Astrocyte (in vitro differentiated cells and primary cell): ENCODE data around the gene TSNAXIP1. TPM values are rescaled to one million over a fixed set of nuclear protein-coding genes. Genes with fewer than 3 reads are reported as not detected.

Experiments used
- DNase-seq: peaks from one replicate; pipeline ENCODE4 v3.0.0-alpha.2; 2010; ENCODE audit warnings: low read depth
- FAIRE-seq: peaks from 2 replicates; lab custom pipeline; 2011; peaks lifted over from hg19 to GRCh38; lab: Jason Lieb, UNC
- H2AFZ ChIP-seq: 2 replicates; pipeline ENCODE4 v1.6.0; 2012; ENCODE audit warnings: low read depth, low read length, inconsistent platforms
- H3K27ac ChIP-seq: 2 replicates; pipeline ENCODE4 v1.5.1; 2011; ENCODE audit warnings: low read depth, low read length, inconsistent platforms
- H3K27me3 ChIP-seq: 2 replicates; pipeline ENCODE4 v1.6.0; 2011; ENCODE audit warnings: low read length, inconsistent platforms; ENCODE audit not compliant: insufficient read depth
- H3K36me3 ChIP-seq: 2 replicates; pipeline ENCODE4 v1.5.1; 2011; ENCODE audit warnings: low read length, inconsistent platforms; ENCODE audit not compliant: insufficient read depth
- H3K4me1 ChIP-seq: 2 replicates; pipeline ENCODE4 v1.5.1; 2011; ENCODE audit warnings: low read length, inconsistent platforms; ENCODE audit not compliant: insufficient read depth
- H3K4me2 ChIP-seq: 2 replicates; pipeline ENCODE4 v1.6.0; 2012; ENCODE audit warnings: low read length, inconsistent platforms
- H3K4me3 ChIP-seq: 2 replicates; pipeline ENCODE4 v1.5.1; 2011; ENCODE audit warnings: low read depth, mild to moderate bottlenecking, low read length, inconsistent platforms; ENCODE audit not compliant: insufficient read depth
- H3K79me2 ChIP-seq: 2 replicates; pipeline ENCODE4 v1.6.0; 2012; ENCODE audit warnings: mild to moderate bottlenecking, low read length, inconsistent platforms; ENCODE audit not compliant: insufficient read depth
- H3K9ac ChIP-seq: 2 replicates; pipeline ENCODE4 v1.6.0; 2012; ENCODE audit warnings: mild to moderate bottlenecking, low read length, inconsistent platforms
- H3K9me3 ChIP-seq: 2 replicates; pipeline ENCODE4 v1.5.1; 2012; ENCODE audit warnings: low read depth, mild to moderate bottlenecking, low read length, inconsistent platforms; ENCODE audit not compliant: insufficient read depth
- H4K20me1 ChIP-seq: 2 replicates; pipeline ENCODE4 v1.6.0; 2012; ENCODE audit warnings: low read length, inconsistent platforms; ENCODE audit not compliant: insufficient read depth
- H3K27ac Mint-ChIP-seq: one replicate; pipeline ENCODE4 v1.8.0; 2021; ENCODE audit warnings: mild to moderate bottlenecking, mixed read lengths; ENCODE audit not compliant: unreplicated experiment
- H3K27me3 Mint-ChIP-seq: one replicate; pipeline ENCODE4 v1.8.0; 2021; ENCODE audit warnings: low read depth, mixed read lengths; ENCODE audit not compliant: unreplicated experiment
- H3K36me3 Mint-ChIP-seq: one replicate; pipeline ENCODE4 v1.8.0; 2021; ENCODE audit warnings: low read depth, mixed read lengths; ENCODE audit not compliant: unreplicated experiment
- H3K4me1 Mint-ChIP-seq: one replicate; pipeline ENCODE4 v1.8.0; 2021; ENCODE audit warnings: low read depth, mixed read lengths; ENCODE audit not compliant: unreplicated experiment
- H3K4me3 Mint-ChIP-seq: one replicate; pipeline ENCODE4 v1.8.0; 2021; ENCODE audit warnings: mild to moderate bottlenecking, moderate library complexity, mixed read lengths; ENCODE audit not compliant: unreplicated experiment
- H3K9me3 Mint-ChIP-seq: one replicate; pipeline ENCODE4 v1.8.0; 2021; ENCODE audit warnings: mild to moderate bottlenecking, mixed read lengths; ENCODE audit not compliant: unreplicated experiment
- CTCF ChIP-seq: IDR thresholded peaks from 2 replicates; pipeline ENCODE4 v1.5.1; 2011; ENCODE audit warnings: low read depth, mild to moderate bottlenecking, inconsistent platforms, low read length, moderate library complexity; ENCODE audit not compliant: insufficient read depth
- EZH2 ChIP-seq: IDR thresholded peaks from 2 replicates; pipeline ENCODE4 v1.6.1; 2012; ENCODE audit warnings: mild to moderate bottlenecking, low read length, inconsistent platforms; ENCODE audit not compliant: insufficient read depth
- total RNA-seq: library from RNA; stranded (reverse); gene quantifications from 2 replicates; pipeline ENCODE4 v1.2.1, GENCODE V29; 2021

TSNAXIP1 gene
- total RNA-seq, 1 donor from 2014 or later = 1.5 TPM

GRCh38 chr16:67825906-67826305 is 19.2 kb downstream of the TSNAXIP1 start:
- no peak overlapping the region for H3K4me2 ChIP-seq
- H3K9me3 Mint-ChIP-seq = peaks cover 2% of the 10 kb centered on the region
- peaks cover 6% of the 10 kb centered on the region for H3K4me1 Mint-ChIP-seq
- H2AFZ ChIP-seq = no peak overlapping the region
- peaks cover 16% of the 10 kb centered on the region for H3K36me3 Mint-ChIP-seq
- H3K27me3 ChIP-seq = no peaks in the 10 kb centered on the region
- no peak overlapping the region for H3K27ac Mint-ChIP-seq
- no peak overlapping the region for H3K4me3 ChIP-seq
- no peak overlapping the region for H3K27ac ChIP-seq
- FAIRE-seq (no peak), DNase-seq (no peak)
- TF ChIP-seq CTCF (no peak), EZH2 (no peak)
- H4K20me1 ChIP-seq = peaks cover 5% of the 10 kb centered on the region
- H3K4me1 ChIP-seq = no peaks in the 10 kb centered on the region
- peaks cover 11% of the 10 kb centered on the region for H3K36me3 ChIP-seq
- no peak overlapping the region for H3K9ac ChIP-seq
- no peak overlapping the region for H3K4me3 Mint-ChIP-seq
- no peaks in the 10 kb centered on the region for H3K79me2 ChIP-seq
- no peaks in the 10 kb centered on the region for H3K27me3 Mint-ChIP-seq
- no peaks in the 10 kb centered on the region for H3K9me3 ChIP-seq

- TF ChIP-seq CTCF = no peak
- TF ChIP-seq EZH2 = no peak
- no peaks in the 10 kb centered on the region for H3K27me3 Mint-ChIP-seq
- no peak for DNase-seq
- FAIRE-seq = no peak
- Histone ChIP-seq H3K9ac (no peak overlapping the region), H4K20me1 (peaks cover 12% of the 10 kb centered on the region), H3K9me3 (no peaks in the 10 kb centered on the region), H3K27ac (no peak overlapping the region), H3K4me3 (no peak overlapping the region), H3K36me3 (peaks cover 21% of the 10 kb centered on the region), H3K4me1 (peaks cover 9% of the 10 kb centered on the region), H3K4me2 (no peak overlapping the region), H3K79me2 (peaks cover 20% of the 10 kb centered on the region), H3K27me3 (no peaks in the 10 kb centered on the region), H2AFZ (no peak overlapping the region)
- H3K4me1 Mint-ChIP-seq = peaks cover 4% of the 10 kb centered on the region
- H3K36me3 Mint-ChIP-seq = peaks cover 23% of the 10 kb centered on the region
- H3K9me3 Mint-ChIP-seq = peaks cover 2% of the 10 kb centered on the region
- H3K4me3 Mint-ChIP-seq = no peak overlapping the region
- H3K27ac Mint-ChIP-seq = peak overlapping the region; percentile 12
Measured at GRCh38 chr16:67828651-67829050, 22.0 kb downstream of the TSNAXIP1 start.

GRCh38 chr16:67833030-67833414 is 26.3 kb downstream of the TSNAXIP1 start:
- no peaks in the 10 kb centered on the region for H3K27me3 ChIP-seq
- H3K9me3 ChIP-seq = no peaks in the 10 kb centered on the region
- peak overlapping the region; percentile 97 for H3K4me2 ChIP-seq
- H3K36me3 Mint-ChIP-seq = peaks cover 15% of the 10 kb centered on the region
- peak; percentile 69 for DNase-seq
- peak overlapping the region; percentile 77 for H2AFZ ChIP-seq
- H4K20me1 ChIP-seq = peaks cover 7% of the 10 kb centered on the region
- H3K9me3 Mint-ChIP-seq = no peaks in the 10 kb centered on the region
- no peaks in the 10 kb centered on the region for H3K27me3 Mint-ChIP-seq
- peaks cover 24% of the 10 kb centered on the region for H3K79me2 ChIP-seq
- H3K27ac ChIP-seq = peak overlapping the region; percentile 87
- peak overlapping the region; percentile 81 for H3K4me3 ChIP-seq
- H3K4me1 Mint-ChIP-seq = peaks cover 4% of the 10 kb centered on the region
- peaks cover 18% of the 10 kb centered on the region for H3K36me3 ChIP-seq
- TF ChIP-seq EZH2 = no peak
- TF ChIP-seq CTCF = no peak
- peak overlapping the region; percentile 88 for H3K4me3 Mint-ChIP-seq
- FAIRE-seq = no peak
- peaks cover 9% of the 10 kb centered on the region for H3K4me1 ChIP-seq
- H3K9ac ChIP-seq = peak overlapping the region; percentile 95
- H3K27ac Mint-ChIP-seq = peak overlapping the region; percentile 79
